ENCODE results near the gene COG5.

Gene COG5

DNA sequence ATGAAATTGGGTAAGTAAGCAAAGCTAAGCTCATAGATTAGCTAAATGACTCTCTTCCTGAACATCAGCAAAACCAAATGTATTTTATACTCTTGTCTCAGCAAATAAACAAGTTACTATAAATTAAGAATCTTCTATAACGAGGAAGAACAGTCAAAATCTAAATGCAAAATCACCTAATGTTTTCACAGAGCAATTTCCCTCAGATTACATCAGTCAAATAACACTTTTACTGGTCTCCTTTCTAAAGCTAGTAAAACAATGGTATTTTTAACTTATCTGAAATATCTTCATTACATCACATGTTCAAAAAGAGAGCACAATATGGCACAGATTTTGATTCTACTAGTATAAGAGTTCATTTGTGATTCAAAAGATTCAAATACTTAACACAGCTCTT is 110.3 kb downstream of the COG5 start:
- no peak for DNase-seq

DNA sequence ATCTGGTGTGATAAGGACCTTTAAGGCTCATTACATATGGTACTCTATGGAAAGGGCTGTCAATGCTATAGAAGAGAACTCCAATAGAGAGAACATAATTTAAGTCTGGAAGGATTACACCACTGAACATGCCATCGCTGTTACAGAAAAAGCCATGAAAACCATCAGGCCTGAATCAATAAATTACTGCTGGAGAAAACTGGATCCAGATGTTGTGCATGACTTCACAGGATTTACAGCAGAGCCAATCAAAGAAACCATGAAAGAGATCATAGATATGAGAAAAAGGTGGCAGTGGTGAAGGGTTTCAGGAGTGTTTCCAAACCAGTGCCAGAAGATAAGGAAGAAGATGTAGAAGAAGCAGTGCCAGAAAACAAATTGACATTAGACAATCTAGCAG is 112.8 kb downstream of the COG5 start:
- DNase-seq: no peak

DNA sequence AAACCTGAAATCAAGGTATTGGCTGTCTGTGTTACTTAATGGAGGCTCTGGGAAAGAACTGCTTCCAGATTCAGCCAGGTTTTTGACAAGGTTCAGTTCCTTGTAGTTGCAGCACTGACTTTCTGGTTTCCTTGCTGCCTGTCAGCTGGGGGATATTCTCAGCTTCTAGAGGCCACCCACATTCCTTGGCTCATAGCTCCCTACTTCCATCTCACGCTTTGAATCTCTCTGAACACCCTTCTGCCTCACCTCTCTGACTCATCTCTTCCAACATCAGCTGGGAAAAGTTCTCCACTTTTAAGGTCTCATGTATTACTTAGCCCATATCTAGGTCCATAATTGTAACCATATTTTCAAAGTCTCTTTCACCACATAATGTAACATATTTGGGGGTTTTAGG is 116.7 kb downstream of the COG5 start:
- DNase-seq: no peak

DNA sequence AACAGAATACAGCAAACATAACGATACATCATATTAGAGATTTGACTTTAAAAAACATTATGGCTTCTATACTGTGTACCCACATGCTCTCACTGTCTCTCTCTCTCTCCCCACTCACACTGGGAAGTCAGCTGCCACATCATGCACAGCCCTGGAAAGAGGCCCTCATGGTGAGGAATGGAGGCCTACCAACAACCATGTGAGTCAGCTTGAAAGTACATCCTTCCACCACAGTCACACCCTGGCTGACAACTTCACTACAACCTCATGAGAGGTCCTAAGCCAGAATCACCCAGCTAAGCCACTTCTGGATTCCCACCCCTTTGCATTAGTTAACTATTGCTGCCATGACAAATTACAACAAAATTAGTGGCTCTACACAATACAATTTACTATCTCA is 117.2 kb downstream of the COG5 start:
- no peak for DNase-seq

DNA sequence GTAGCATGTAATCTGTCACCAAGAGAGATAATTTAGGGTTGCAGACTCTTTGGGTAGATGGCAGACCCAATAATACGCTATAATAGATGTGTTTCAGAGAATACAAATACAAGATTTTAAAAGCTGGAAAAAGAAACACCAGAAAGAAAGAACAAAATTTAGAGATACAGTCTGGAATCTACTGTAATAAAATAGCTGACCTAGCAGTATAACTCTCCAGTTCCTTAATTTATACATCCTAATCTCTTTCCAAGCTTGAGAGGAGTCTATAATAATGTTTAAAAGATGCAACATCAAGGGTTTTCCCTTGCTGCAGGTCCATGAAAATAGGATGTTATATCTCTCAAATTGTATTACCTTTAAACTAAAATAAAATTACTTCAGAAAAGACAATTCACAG is 121.0 kb downstream of the COG5 start:
- no peak for DNase-seq

DNA sequence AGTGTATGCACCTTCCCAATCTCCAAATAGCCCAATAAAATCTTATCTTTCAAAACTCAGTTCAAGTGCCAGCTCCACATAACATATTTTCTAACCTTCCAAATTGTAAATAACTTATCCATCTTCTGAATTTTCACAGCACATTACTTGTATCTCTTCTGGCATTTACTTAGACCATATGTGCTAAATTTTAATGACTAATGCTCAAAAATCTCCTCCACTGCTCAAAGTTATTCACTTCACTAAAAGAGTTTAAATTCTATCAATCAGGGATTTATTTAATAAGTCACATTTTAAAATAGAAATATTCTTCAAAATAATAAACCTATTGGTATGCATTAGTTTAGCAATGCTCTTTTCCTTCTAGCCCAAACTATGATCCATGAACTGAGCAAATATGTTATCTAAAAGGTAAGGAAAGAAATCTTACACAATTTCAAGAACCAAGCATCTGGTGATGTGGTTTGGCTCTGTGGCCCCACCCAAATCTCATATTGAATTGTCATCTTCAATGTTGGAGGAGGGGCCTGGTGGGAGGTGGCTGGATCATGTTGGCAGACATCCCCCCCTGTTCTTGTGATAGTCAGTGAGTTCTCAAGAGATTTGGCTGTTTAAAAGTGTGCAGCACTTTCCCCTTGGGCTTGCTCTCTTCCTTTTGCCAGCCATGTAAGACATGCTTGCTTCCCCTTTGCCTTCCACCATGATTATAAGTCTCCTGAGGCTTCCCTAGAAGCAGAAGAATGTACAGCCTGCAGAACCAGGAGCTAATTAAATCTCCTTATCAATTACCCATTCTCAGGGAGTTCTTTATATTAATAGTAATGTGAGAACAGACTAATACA is 121.9 kb downstream of the COG5 start:
- DNase-seq: no peak

DNA sequence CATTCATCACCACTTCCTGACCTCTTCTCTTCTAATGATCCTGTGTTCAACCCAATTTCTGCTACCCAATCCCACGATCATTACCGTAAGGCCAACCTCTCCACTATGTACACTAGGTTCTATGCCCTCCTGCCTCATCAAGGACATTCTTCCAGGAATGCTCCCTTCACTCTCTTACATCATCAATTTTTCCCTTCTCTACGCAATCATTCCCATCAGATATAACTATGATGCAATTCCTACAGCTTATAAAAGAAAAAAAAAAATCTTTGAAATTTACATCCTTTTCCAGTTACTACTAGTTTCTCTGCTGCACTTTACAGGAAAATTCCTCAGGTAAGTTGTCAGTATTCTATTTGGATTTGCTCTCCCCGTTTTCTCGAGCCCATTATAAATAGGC is 124.7 kb downstream of the COG5 start:
- DNase-seq: no peak

DNA sequence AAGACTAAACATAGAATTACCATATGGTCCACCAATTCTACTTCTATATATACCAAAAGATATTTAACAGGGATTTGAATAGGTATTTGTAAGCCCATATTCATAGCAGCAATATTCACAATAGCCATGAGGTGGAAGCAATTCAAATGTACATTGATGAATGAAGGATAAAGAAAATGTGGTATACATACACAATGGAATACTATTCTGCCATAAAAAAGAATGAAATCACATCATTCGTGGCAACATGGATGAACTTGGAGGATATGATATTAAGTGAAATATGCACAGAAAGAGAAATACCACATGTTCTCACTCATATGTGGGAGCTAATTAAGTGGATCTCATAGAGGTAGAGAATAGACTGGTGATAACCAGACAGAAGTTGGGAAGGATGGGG is 128.0 kb downstream of the COG5 start:
- DNase-seq: no peak

DNA sequence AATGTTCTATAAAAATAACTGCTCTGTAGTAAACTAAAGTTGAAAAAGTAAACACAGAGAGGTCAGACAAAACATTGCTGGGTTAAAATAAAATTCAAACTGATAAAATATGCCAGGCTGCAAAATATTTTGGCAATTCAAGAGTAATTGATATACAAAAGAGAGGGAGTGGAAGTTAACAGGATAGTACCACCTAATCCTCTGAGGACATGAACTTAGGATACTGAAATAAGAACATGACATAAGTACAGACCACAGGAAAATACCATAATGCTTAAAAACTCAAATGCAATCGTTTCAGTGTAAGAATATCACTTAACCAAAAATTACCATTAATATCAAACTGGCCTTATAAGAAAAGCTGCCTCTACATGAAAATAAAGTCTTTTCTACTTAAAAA is 131.5 kb downstream of the COG5 start:
- no peak for DNase-seq

DNA sequence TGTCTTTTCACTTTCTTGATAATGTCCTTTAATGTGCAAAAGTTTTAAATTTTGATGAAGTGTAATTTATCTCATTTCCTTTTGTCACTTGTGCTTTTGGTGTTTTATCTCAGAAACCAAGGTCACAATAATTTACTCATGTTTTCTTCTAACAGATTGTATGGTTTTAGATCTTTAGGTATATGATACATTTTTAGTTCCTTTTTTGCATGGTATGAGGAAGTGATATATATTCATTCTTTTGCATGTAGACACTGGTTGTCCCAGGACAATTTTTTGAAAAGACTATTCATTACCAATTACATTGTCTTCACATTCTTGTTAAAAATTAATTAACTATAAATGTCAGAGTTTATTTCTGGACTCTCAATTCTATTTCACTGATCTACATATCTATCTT is 133.7 kb downstream of the COG5 start:
- no peak for DNase-seq

DNA sequence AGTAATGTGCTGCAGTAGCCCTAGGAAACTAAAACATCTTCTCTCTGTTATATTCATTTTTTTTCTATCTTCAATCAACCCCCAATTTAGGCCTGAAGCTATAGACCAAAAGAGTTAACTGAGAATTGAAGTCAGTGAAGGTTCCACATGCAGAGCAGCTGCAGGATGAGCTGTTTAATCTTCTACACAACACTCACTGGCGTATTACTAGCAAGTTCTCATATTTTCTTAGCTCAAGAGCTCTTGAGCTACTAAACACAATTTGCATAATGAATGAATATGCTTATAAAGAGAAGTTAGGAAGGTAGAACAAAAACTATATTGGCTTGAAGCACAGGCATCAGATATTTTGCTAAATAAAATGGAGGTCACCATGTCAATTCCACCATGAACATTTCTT is 135.1 kb downstream of the COG5 start:
- no peak for DNase-seq

DNA sequence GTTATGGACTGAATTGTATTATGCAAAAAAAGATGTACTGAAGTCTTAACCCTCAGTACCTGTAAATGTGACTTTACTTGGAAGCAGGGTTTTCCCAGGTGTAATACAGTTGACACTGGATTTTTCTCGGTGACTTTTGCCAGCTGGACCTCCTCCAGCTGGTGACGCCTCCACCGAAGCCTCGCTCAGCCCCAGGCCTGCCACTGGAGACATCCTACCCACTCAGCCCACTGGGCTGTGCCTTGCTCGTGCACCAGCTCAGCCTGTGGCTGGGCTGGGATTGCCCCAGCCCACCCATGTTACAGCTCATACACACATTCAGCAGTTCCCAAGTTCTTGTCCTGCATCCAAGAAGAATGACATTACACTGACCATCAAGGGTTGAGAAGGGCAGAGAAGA is 136.3 kb downstream of the COG5 start:
- DNase-seq: no peak

DNA sequence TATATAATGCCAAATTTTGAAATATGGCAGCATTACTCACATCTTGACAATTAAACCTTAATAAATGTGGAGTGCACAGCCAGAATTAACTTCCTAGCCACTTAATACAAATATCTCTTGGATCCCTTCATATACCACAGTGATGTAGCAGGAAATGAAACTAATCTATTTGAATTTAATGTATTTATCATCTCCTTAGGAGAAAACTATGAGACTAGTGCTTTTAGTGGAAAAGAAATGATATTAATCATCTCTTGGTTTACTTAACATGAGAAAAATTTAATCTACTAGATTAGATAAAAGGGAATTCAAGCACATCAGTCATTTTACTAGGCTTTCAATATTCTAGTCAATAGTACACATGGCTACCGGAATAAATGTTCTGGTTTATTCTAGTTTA is 149.5 kb downstream of the COG5 start:
- no peak for DNase-seq

DNA sequence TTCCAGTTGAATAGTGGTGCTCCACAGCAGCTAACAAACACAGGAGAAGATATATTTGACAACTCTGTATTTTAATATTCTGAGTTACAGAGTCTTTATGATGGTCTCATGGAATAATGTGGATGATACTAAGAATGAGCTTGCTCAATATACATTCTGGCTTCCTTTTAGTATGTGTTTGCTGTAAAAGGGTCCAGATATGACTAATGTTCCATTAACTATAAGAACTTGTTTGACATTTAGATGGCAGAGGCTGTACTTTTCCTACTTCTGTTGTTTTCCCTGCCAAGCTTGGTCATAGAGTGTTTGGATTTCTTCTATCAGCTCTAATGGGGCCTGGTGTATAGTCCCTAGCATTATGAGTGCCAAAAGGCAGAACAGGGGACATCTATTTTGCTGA is 155.4 kb downstream of the COG5 start:
- DNase-seq: no peak

DNA sequence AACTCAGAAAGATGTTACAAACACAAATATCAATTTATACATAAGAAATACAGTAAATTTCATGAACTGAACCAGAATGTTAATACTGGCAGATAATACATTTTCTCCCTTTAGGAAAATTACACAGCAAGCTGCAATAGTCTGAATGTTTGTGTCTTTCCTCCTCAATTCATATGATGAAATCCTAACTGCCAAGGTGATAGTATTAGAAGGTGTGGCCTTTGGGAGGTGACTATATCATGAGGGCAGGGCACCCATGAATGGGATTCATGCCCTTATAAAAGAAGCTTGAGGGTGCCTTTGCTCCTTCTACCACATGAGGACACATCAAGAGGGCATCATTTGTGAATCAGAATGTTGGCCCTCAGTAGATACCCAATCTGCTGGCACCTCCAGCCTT is 158.2 kb downstream of the COG5 start:
- DNase-seq: no peak

DNA sequence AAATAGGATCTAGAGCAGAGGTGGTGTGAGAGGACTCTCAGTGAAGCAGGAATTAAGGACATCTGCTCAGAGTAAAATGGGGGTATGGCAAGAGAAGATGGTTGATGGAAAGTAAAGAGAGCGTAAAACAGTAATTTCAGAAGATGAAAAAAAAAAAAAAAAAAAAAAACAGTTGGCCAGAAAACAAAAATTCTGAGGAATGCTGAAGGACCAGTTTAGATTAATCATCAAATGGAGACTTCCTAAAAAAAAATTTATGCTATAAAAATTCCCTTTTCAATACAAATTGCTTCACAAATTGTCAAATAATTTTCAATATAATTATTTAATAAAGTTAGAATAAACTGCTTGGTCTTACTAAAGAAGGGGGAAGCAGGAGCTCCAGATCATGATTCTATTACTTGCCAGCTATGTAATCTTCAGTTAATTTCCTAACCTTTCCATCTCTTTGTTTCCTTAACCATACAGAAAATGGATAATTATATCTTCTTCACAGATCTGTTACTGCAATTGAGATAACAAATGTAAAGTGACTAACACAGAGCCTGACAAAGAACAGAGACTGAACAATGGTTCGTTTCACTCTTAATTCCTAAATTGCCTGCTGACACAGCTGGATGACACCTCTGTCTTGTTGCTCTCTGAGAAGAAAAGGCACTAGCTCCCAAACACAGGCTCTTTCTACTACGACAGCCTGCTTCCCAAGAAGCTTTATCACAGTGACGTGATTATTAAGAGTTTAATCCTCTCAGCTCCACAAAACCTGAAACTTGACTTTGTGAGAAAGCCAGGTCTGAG is 158.8 kb downstream of the COG5 start:
- no peak for DNase-seq

DNA sequence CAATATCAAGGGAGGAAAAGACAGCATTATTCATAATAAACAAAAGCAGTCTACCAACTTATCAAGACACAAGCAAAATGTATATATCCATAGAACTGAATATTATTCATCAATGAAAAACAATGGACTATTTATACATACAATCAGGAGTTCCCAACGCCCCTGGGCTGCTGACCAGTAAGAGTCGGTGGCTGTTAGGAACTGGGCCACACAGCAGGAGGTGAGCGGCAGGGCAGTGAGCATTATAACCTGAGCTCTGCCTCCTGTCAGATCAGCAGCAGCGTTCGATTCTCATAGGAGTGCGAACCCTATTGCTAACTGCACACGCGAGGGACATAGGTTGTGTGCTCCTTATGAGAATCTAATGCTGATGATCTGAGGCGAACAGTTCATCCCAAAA is 165.6 kb downstream of the COG5 start:
- no peak for DNase-seq

DNA sequence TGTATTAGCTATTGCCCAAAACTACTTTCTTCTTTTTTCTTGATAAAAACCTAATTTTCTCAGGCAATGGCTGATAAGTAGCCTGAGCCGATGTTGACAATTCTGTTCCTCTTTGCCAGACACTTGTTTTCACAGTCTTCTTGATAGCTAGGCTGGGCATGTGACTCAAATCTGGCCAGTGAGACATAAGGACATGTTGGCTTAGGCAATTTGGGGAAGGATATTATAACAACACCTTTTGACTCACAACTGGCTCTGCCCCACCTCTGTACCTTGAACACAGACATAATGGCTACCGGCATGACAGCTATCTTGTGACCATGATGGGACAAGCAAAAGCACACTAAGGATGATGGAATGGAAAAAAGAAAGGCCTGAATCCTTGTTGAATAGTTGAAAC is 166.7 kb downstream of the COG5 start:
- DNase-seq: no peak

DNA sequence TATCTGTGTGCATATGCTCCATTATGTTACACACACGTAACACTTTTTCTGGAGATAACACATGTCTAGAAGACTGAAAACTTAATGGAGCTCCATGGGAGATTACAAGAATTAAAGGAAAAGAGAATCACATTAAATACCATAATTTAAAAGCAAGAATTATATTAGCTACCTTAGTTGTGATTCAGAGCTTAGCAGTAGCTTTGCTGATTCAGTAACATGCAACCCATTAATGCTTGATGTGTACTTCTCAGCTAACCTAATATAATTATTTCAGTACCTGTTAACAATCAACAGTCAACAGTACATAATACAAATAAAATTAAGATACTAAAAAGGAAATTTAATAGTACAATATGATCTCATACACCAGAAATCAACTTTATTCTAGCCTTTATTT is 167.6 kb downstream of the COG5 start:
- no peak for DNase-seq

DNA sequence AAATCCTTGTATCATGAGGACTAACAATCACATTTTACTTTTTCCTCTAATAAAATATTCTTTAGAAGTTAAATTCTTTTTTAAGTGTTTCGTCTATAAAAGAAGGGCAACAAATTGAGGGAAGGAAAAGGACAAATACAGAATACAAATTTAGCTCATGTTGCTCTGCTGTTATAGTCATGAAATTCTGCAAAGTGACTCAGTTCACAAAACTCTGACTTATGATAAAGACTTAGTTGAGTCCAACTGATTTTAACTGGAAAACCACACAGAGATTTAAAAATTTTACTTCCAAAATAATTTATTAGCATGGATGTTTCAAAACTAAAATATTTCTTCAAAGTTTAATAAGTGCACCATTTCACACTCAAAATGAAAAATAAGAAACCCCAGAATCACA is 168.9 kb downstream of the COG5 start:
- DNase-seq: no peak

DNA sequence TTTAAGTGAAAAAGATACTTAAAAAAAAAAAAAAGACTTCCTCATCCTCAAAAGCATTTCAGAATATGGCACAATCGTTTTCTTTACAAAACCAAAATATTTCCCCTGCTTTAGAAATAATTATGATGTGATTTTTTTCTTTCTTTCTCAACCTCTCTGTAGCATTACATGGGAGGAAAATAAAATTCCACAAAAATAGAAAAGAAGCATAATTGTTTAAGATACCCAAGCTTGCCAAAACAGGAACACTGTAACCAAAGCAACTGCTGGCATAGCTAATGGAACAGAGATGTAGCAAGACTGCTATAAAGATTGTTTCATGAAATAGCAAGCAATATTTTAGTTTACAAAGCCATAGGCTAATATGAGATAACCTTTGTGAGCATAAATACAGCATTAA is 169.4 kb downstream of the COG5 start:
- DNase-seq: no peak

DNA sequence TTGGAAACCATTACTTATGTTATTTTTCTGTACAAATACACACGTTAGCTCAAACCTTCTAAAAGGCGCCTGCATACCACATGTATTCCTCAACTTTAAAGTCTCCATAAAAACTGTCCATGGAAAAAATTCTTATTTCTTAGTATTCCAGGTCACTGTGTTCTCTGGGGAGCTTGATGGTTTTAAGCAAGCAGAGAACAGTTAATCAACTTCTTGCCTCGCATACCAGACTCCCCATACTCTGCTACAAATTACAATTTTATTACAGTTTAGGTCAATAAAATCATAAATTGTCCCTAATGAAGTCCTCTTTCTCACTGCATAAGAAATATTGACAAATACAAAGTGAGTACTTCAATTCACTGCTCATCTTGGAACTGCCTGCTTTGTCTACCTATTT is 170.9 kb downstream of the COG5 start:
- no peak for DNase-seq

DNA sequence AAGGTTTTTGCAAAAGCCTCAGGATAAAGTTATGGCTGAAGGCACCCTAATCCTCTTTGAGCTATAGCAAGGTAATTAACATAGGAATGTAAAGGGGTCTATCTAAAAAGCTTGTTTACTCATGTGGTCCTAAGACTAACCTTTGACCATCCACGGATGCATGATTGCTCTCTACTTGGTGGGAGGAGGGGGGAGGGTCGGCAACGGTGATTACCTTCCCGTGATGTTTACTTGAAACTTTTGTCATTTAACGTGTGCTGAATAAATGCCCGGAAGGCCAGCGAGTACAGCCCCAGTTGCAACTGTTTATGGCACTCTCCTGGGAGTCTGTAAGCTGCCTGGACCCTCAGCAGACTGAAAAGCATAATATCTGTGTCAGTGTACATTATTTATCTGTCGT is 172.8 kb downstream of the COG5 start:
- no peak for DNase-seq

DNA sequence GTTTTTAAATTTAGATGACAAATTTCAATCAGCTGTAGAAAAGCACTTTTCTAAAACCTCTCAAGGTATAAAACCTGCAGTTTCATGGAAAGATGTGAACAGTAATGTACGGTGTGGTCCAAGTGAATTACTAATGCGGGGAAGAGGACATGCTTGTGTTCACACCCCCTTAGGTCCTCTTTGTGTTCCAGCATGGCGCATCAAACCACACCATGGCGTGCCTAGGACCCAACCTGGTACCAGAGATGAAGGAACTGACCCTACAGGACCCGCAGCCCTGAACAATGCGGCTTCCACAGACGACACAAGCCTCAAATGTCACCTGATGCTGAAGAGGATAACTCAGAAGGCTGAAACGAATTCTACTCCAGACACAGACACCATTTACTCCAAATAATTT is 175.1 kb downstream of the COG5 start:
- no peak for DNase-seq
